IPS-15b (cell line): ENCODE results near the gene C11orf24.

Source experiments
- H3K27me3 ChIP-seq: one replicate; pipeline ENCODE4 v1.6.1; 2013; ENCODE audit warnings: low read length; ENCODE audit not compliant: control insufficient read depth, insufficient read depth
- H3K36me3 ChIP-seq: one replicate; pipeline ENCODE4 v1.6.1; 2013; ENCODE audit warnings: low read length; ENCODE audit not compliant: control insufficient read depth, insufficient read depth
- H3K4me1 ChIP-seq: one replicate; pipeline ENCODE4 v1.6.1; 2013; ENCODE audit warnings: mild to moderate bottlenecking, low read length; ENCODE audit not compliant: control insufficient read depth, insufficient read depth
- H3K4me3 ChIP-seq: one replicate; pipeline ENCODE4 v1.5.1; 2013; ENCODE audit warnings: low read depth, low read length
- H3K9ac ChIP-seq: one replicate; pipeline ENCODE4 v1.6.1; 2013; ENCODE audit warnings: low read depth, mild to moderate bottlenecking, low read length
- H3K9me3 ChIP-seq: one replicate; pipeline ENCODE4 v1.6.1; 2013; ENCODE audit warnings: mild to moderate bottlenecking, low read length; ENCODE audit not compliant: control insufficient read depth, insufficient read depth

C11orf24 gene

DNA sequence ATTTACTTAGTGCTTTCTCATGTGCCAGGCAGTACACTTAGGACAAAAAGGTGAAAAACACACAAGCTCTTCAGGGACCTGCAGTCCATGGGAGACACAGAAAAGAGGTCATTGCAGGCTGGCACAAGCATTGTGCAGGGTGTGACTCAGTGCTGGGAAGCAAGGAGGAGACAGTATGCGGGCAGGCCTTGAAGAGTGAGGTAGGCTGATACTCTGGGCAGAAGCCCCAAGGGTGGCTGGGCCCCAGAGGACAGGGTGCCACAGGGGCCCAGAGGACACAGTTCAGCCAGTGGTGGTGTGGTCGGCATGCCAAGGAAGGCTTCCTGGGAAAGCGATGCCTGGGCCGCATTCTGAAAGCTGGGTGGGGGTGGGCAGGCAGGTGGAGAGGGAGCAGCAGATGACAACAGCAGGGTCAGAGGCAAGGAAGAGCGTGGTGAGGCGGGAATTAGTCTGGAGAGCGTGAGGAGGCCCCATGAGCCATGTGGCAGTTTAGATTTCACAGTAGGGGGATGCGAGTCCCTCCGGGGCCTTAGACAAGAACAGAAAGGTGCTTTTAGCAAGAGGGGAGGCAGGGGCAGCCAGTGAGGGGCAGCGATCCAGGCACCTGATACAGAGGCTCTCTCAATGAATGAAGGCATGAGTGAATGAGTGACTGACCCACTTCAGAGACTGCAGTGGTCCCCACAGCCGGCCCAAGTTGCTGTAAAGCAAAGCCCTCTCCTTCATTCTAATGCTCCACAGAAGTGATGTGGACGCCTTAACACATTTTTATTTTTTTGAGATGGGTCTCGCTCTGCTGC, 6.8 kb downstream of the C11orf24 start:
- Histone ChIP-seq H3K4me1 (no peaks in the 10 kb centered on the region), H3K36me3 (peaks cover 57% of the 10 kb centered on the region), H3K9ac (no peak overlapping the region)

GRCh38 chr11:68264244-68264643, 7.5 kb downstream of the C11orf24 start:
- Histone ChIP-seq H3K9ac (no peak overlapping the region), H3K4me3 (no peak overlapping the region), H3K9me3 (no peaks in the 10 kb centered on the region), H3K36me3 (peaks cover 52% of the 10 kb centered on the region), H3K27me3 (no peaks in the 10 kb centered on the region), H3K4me1 (no peaks in the 10 kb centered on the region)

More for the DNA sequence above, 6.8 kb downstream of the C11orf24 start:
- Histone ChIP-seq H3K27me3 (no peaks in the 10 kb centered on the region), H3K9me3 (no peaks in the 10 kb centered on the region), H3K4me3 (no peak overlapping the region)

DNA sequence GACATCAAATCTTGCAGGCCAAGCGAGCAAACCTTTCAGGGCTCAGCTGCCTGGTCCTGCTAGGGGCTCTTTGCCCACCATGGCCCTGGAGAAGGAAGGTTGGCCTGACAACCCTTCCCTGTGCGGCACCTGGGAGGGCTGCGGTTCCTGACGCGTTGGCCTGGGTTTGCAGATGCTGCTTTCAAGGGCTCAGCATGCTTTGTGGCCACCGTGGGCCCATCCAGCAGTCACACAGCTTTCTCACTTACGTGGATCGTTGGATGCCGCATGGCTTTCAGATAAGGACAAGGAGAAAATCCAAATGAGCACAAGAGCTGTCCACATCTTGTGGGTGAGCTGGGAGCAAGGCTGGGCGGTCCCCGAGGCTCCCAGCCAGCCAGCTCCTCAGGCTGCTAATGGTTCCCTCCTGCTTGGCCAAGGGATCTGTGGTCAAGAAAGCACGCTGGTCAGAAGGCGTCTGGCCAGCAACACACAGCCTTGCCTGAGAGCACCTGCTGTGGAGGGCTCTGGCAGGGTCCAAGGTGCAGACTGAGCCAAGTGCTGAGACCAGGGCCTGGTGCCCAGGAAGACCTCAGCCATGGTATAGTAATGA, 8.2 kb downstream of the C11orf24 start:
- Histone ChIP-seq H3K9ac (no peak overlapping the region), H3K27me3 (no peaks in the 10 kb centered on the region), H3K4me1 (no peaks in the 10 kb centered on the region), H3K4me3 (no peak overlapping the region), H3K9me3 (no peaks in the 10 kb centered on the region), H3K36me3 (peaks cover 50% of the 10 kb centered on the region)

DNA sequence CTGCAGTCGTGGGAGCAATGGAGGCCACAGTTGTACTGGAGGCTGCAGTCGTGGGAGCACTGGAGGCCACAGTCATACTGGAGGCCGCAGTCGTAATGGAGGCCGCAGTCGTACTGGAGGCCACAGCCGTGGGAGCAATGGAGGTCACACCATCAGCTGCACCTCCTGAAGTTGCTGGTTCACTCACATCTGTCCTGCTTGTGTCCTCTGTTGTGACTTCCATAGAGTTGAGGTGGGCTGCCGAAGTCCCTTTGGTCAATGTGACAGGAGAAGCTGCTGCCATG, 9.3 kb downstream of the C11orf24 start:
- no peaks in the 10 kb centered on the region for H3K4me1 ChIP-seq
- H3K4me3 ChIP-seq, result no peak overlapping the region
- H3K36me3 ChIP-seq, result peaks cover 45% of the 10 kb centered on the region
- H3K9me3 ChIP-seq, result no peaks in the 10 kb centered on the region
- peaks cover 2% of the 10 kb centered on the region for H3K27me3 ChIP-seq
- H3K9ac ChIP-seq, result no peak overlapping the region

GRCh38 chr11:68261749-68262543, 9.8 kb downstream of the C11orf24 start:
- Histone ChIP-seq H3K9ac (no peak overlapping the region), H3K4me3 (no peak overlapping the region), H3K27me3 (peaks cover 2% of the 10 kb centered on the region), H3K4me1 (no peaks in the 10 kb centered on the region), H3K36me3 (peaks cover 39% of the 10 kb centered on the region), H3K9me3 (no peaks in the 10 kb centered on the region)

GRCh38 chr11:68261006-68261405, 10.8 kb downstream of the C11orf24 start:
- Histone ChIP-seq H3K9me3 (no peaks in the 10 kb centered on the region), H3K36me3 (peaks cover 35% of the 10 kb centered on the region), H3K9ac (no peak overlapping the region), H3K27me3 (peaks cover 2% of the 10 kb centered on the region), H3K4me1 (peaks cover 2% of the 10 kb centered on the region), H3K4me3 (no peak overlapping the region)

GRCh38 chr11:68260484-68260883, 11.3 kb downstream of the C11orf24 start:
- Histone ChIP-seq H3K4me3 (no peak overlapping the region), H3K4me1 (peaks cover 2% of the 10 kb centered on the region), H3K9me3 (no peaks in the 10 kb centered on the region), H3K36me3 (peaks cover 32% of the 10 kb centered on the region), H3K27me3 (peaks cover 2% of the 10 kb centered on the region), H3K9ac (no peak overlapping the region)

DNA sequence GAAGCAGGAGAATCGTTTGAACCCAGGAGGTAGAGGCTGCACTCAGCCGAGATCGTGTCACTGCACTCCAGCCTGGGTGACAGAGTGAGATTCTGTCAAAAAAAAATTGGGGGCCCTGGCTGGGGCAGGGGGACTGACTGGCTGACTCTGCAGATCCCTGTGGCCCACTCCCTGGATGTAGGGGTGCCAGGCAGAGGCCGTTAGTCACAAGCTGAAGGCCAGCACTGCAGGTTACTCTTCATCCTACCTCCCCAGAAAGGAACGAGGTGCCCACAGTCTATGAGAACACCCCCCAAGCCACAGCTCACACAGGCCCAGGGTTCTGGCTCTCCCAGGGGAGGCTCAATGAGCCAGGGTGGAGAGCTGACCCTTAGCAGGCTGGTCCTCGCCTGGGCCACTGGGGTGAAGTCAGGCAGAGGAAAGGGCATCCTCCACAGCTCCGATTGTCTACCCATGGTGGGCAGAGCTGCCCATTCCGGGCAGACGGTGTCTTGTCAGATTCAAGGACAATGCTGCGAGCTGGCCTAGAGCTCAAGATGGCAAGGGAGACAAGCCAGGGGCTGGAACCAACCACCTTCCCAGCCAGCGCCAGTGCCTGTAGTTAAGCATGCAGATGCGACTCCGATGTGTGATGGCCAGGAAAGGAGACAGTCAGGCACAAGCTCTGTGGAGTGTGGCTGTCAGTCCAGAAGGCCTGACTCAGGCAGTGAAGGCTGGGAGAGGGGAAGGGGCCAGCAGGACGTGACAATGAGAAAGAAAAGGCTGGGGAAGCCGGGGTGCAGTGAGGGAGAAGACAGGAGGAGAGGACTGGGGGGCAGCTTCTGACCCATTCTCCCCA, 12.4 kb downstream of the C11orf24 start:
- peaks cover 2% of the 10 kb centered on the region for H3K27me3 ChIP-seq
- no peak overlapping the region for H3K4me3 ChIP-seq
- peaks cover 2% of the 10 kb centered on the region for H3K4me1 ChIP-seq
- H3K36me3 ChIP-seq, result peaks cover 25% of the 10 kb centered on the region
- no peak overlapping the region for H3K9ac ChIP-seq
- H3K9me3 ChIP-seq, result no peaks in the 10 kb centered on the region

- peaks cover 2% of the 10 kb centered on the region for H3K27me3 ChIP-seq
- H3K4me1 ChIP-seq, result peaks cover 2% of the 10 kb centered on the region
- no peak overlapping the region for H3K9ac ChIP-seq
- peaks cover 19% of the 10 kb centered on the region for H3K36me3 ChIP-seq
- no peak overlapping the region for H3K4me3 ChIP-seq
- H3K9me3 ChIP-seq, result no peaks in the 10 kb centered on the region
These were observed 13.4 kb downstream of the C11orf24 start for GRCh38 chr11:68258363-68258765.

DNA sequence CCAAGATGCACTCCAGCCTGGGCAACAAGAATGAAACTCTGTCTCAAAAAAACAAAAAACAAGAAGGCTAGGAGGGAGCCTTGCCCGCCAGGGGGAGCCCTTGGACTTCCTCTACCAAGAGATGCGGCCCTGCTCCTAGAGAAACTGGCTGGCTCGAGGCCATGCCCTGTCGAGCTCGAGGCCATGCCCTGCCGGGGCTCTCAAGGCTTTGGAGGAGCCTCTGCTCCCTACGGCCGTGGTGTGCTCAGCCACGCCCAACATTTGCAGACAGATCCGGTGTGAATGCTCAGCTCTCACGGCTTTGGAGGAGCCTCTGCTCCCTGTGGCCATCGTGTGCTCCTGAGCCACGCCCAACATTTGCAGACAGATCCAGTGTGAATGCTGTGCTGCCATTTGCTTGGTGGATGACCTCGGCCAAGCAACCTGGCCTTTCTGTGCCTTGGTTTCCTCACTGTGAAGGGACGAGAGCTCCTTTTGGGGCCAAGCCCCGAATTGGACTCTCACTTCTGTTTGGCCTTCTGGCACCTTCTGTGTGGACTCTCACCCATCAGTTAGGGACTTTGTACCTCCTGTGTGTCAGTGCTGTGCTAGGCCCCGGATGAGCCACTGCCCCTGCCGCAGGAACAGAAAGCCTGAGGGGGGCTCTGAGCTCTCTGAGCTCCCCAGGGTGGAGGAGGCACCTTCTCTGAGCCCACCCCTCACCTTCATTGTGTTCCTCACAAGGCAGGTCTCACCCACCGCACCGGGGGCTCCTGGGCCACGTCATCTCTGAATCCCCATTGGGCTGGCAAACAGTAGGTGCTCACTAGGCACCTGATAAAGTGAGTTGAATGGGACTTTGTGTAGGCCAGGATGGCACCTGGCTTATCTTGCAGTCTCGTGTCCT, 14.1 kb downstream of the C11orf24 start:
- no peaks in the 10 kb centered on the region for H3K9me3 ChIP-seq
- H3K36me3 ChIP-seq, result peaks cover 13% of the 10 kb centered on the region
- peaks cover 2% of the 10 kb centered on the region for H3K27me3 ChIP-seq
- H3K4me3 ChIP-seq, result no peak overlapping the region
- no peak overlapping the region for H3K9ac ChIP-seq
- H3K4me1 ChIP-seq, result peaks cover 2% of the 10 kb centered on the region
